GM12872 (cell line): ENCODE results near the gene PCDH9.

Experiments
- TF ChIP-seq, protein P1 (sequence below): IDR thresholded peaks from 3 replicates; pipeline ENCODE4 v1.5.1; 2011; ENCODE audit warnings: low read depth, mild to moderate bottlenecking, low read length, moderate library complexity; ENCODE audit not compliant: insufficient read depth

The PCDH9 gene

DNA sequence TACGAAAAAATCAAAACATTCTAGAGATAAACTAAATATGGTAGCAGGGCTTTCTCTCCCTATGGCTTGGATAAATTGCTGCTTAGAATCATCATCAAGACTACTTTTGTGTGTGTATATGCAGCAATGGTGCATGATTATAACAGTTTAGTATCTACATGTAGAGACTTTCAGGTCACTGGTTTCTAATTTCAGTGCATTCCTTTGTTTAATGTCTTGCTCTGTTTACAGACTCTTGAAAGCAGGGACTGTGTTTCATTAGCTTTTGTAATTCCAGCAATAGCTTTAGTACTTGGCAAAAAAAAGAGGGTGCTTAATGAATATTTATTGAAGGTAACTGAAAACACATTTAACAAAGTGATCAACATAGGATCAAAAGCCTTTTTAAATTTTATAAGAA, 420.7 kb downstream of the PCDH9 start:
- TF ChIP-seq, protein P1, sequence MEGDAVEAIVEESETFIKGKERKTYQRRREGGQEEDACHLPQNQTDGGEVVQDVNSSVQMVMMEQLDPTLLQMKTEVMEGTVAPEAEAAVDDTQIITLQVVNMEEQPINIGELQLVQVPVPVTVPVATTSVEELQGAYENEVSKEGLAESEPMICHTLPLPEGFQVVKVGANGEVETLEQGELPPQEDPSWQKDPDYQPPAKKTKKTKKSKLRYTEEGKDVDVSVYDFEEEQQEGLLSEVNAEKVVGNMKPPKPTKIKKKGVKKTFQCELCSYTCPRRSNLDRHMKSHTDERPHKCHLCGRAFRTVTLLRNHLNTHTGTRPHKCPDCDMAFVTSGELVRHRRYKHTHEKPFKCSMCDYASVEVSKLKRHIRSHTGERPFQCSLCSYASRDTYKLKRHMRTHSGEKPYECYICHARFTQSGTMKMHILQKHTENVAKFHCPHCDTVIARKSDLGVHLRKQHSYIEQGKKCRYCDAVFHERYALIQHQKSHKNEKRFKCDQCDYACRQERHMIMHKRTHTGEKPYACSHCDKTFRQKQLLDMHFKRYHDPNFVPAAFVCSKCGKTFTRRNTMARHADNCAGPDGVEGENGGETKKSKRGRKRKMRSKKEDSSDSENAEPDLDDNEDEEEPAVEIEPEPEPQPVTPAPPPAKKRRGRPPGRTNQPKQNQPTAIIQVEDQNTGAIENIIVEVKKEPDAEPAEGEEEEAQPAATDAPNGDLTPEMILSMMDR: no peak

- TF ChIP-seq, protein P1: no peak
Observed at GRCh38 chr13:66807251-66807650, 422.9 kb downstream of the PCDH9 start.

GRCh38 chr13:66805657-66806056, 424.5 kb downstream of the PCDH9 start:
- TF ChIP-seq, protein P1: no peak

- TF ChIP-seq, protein P1: no peak
Observed at GRCh38 chr13:66803808-66804456, 426.2 kb downstream of the PCDH9 start.

- TF ChIP-seq, protein P1: no peak
Observed at GRCh38 chr13:66803013-66803807, 426.9 kb downstream of the PCDH9 start.

GRCh38 chr13:66795636-66796035, 434.5 kb downstream of the PCDH9 start:
- TF ChIP-seq, protein P1: no peak

- TF ChIP-seq, protein P1: no peak
Observed at GRCh38 chr13:66794340-66795031, 435.6 kb downstream of the PCDH9 start.
